Inflammatory macrophage treated with lipopolysaccharide for 1 hour (primary cell): Measurements from ENCODE around the gene OR5F1.

Experiments
- DNase-seq, 2 donors: peaks; one replicate each; pipeline ENCODE4 v3.0.0-alpha.2; 2020 to 2022

OR5F1 gene

DNA sequence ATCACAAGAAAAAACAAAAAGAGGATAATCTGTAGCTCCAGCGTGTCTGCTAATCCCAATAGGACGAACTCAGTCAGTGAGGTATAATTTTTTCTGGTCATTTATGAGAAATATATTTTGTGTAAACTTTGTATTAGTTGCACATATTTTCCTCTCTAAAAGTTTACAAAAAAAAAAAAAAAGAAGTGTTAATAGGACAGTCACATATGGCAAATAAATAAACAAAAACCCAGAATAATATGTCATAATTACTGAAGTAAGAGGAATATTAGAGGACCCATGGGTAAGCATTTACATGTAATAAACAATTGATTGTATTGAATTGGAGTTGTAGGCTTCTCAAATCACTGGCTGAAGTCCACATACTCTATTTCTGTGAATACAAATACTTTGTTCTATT, at the start of gene OR5F1:
Gene OR5F1 (minus strand): TSS at position 101 of the 400 bp plus-strand sequence. CDS start 0 bp downstream, at position 101.
- no peak for DNase-seq

DNA sequence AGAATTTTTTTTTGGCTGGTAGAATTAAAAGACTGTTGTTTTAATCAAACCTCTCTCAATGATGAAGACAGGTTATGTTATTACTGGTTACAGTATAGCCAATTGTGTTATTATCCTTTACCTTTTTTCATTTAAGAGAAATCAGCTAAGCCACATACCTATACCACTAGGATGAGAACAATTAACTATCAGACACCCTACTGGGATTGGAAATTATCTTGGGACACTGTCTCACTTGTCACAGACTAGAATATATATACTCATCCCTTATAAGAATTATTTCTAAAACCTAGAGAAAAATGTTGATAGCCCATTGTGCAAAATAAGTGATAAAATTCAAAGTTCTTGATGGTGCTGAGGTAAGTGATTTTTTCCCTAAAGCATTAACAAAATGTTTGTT, 32.9 kb upstream of the OR5F1 start, which contains the start of gene OR5AS1:
Gene OR5AS1 (plus strand): TSS at position 301 of the 400 bp plus-strand sequence. CDS start 2,765 bp downstream, outside the sequence.
- DNase-seq = no peak

DNA sequence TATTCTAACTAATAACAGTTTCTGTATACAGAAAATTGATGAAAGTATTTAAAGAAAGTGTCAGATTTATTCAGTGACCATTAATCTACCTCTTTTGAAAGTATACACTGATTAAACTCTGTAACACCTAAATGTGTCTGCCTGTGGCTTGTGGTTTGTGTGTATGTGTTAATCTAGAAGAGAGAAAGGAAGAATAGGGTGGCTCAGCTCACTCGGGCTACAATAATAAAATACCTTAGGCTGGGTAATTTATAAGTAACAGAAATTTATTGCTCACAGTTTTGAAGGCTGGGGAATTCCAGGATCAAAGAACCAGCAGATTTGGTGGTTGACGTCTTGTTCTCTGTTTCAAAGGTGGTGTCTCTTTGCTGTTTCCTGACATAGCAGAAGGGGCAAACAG, 19.4 kb upstream of the OR5F1 start:
- DNase-seq = no peak

DNA sequence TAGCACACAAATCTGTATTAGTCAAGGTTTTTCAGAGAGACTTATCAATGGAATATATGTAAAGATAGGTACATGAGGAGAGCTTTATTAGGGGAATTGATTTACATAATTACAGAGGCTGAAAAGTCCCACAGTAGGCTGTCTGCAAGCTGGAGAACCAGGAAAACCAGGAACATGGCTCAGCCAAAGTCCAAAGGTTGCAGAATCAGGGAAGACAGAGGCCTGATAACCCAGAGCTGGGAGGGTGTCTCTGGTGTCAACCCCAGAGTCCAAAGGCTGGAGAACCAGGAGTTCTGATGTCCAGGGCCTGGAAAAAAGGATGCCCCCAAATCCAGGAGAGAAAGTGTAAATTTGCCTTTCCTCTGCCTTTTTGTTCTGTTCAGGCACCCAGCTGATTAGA, 16.3 kb upstream of the OR5F1 start:
- no peak for DNase-seq

DNA sequence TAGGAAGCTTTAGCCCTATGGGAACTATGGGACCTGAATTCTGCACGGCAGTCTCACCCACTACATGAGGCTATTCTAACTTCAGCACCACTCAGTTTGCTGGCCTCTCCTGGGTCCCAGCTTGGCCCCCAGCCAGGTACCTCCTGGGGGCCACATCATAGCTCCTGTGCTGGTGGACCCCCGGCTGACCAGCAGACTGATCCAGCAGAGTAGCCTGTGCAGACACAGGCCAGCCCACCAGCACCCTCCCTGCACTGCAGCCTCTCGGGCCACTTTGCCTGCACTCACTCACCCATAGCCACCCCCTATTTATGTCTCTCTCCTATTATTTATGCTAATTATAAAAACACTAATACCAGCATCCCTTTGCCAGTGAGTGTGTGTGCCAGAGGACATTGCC, 23.5 kb downstream of the OR5F1 start:
- no peak for DNase-seq

DNA sequence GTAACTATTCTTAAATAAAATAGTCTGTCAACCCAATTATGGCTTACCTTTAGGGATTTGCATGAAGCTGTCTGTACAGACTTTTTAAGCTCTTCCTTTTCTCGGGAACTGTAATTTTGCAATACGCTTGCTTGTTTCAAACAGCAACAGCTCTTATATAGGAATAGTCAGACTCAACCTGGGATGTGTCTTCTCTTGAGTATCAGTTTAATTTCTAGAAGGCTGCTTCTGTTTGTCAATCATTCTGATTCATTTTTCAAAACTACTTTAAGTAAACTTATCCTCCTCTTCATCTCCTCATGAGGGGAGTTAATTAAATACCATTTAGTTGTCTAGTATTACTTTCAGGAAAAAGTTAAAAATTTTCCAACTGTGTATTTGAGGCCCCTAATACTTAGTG, 24.6 kb downstream of the OR5F1 start, which contains the start of gene OR10AG1:
Gene OR10AG1 (minus strand): TSS at position 101 of the 400 bp plus-strand sequence. CDS start 38 bp downstream, at position 63.
- no peak for DNase-seq

DNA sequence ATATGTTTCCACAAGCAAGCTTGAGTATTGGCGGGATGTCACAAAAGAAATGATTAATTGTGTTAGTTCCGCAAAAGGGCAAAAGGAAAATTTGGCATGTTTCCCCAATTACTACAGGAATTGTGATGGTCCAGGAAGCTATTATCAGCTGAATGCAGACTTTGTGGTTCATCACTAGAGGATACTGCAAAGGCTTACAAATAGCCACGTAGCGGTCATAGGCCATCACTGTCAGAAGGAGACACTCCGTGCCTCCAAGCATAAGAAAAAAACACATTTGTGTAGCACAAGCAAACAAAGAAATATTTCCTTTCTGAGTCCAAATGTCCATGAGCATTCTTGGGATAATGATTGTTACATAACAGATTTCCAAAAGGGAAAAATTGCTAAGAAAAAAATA, 26.5 kb downstream of the OR5F1 start:
- no peak for DNase-seq

DNA sequence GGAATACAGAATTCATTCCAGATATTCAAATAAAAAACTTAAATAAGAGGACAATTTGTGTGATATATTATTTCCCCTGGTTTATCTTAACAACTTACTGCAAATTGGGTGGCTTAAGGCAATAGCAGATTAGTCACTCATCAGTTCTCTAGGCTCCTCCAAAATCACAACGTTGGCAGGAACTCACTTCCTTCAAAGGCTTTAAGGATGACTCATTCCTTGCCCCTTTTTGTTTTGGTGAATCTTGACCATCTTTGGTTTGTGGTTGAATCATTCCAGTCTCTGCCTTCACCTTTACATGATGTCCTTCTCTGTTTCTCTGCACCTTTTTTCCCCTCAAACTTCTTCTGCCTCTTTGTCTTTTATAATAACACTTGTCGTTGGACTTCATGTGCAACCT, 28.0 kb downstream of the OR5F1 start:
- no peak for DNase-seq

DNA sequence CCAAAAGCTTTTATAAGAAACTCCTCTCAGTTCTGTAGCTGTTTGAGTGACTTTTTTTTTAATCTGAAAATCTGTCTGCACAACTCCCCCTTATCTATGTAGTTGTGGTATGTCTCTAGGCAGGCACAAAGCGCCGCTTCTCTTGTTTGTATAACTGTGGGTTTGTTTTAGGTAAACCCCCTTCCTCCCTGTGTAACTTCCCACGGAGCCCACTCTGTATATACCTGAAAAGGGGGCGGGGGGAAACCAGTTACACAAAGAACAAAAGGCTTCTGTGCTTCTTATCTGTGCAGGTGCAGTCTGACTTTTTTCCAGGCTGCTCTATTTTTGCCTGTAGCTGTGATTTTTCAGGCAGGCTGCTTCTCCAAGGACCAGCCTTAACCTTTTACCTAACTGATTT, 37.9 kb downstream of the OR5F1 start:
- no peak for DNase-seq

DNA sequence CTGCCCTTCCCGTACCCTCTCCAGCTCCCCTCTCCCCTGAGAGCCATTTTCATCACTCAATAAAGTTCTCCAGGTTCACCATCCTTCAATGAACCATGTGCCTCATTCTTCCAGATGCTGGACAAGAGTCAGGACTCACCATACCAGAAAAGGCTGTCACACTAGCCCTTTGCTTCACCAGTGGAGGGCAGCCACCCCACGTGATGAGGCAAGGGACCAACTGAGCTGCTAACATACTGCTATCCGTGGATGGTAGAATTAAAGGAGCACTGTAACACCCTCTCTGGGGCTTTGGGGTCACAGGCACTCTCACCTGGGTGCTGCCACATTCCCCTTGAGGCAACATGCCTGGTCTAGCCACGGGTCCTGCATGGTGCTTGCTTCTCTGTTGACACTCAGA, 45.1 kb downstream of the OR5F1 start:
- no peak for DNase-seq
